Measurements from ENCODE around the gene IFT57. TPM values are rescaled to one million over a fixed set of nuclear protein-coding genes. Genes with fewer than 3 reads are reported as not detected.

Gene IFT57
- total and polyA plus RNA-seq, 9 of the 15 experiments (the other 6 are each of a cell fraction or from before 2014, with no cell fraction given) = 1.5 to 20.1 (median 9.9) TPM

DNA sequence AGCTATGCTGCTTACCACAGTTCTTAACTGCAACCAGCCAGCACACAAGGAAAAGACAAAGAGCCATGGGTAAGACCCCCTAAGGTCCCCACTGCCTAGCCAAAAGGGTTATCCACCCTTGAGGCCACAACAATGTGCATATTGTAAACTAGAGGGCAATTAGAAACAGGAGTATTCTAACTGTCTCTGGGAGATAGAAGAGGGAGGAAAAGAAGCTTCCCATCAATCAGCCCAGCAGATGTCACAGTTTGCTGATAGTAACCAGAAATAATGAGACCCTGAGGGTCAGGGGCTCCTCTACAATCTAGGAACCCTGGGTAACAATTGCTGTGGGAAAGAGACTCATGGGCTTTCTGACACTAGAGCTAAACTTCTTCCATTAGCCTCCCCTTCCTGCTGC, 20.6 kb upstream of the IFT57 start (continued):
- no peak for TF ChIP-seq KAT7 (CRISPR knock-in tag; IDR thresholded peaks at IDR 0.05; ENCODE audit: borderline replicate concordance)
- TF ChIP-seq CBFB (CRISPR knock-in tag; IDR thresholded peaks at IDR 0.05) = no peak
- TF ChIP-seq MED1 (CRISPR knock-in tag; IDR thresholded peaks at IDR 0.05; ENCODE audit: borderline replicate concordance) = no peak
- TF ChIP-seq, protein P1, sequence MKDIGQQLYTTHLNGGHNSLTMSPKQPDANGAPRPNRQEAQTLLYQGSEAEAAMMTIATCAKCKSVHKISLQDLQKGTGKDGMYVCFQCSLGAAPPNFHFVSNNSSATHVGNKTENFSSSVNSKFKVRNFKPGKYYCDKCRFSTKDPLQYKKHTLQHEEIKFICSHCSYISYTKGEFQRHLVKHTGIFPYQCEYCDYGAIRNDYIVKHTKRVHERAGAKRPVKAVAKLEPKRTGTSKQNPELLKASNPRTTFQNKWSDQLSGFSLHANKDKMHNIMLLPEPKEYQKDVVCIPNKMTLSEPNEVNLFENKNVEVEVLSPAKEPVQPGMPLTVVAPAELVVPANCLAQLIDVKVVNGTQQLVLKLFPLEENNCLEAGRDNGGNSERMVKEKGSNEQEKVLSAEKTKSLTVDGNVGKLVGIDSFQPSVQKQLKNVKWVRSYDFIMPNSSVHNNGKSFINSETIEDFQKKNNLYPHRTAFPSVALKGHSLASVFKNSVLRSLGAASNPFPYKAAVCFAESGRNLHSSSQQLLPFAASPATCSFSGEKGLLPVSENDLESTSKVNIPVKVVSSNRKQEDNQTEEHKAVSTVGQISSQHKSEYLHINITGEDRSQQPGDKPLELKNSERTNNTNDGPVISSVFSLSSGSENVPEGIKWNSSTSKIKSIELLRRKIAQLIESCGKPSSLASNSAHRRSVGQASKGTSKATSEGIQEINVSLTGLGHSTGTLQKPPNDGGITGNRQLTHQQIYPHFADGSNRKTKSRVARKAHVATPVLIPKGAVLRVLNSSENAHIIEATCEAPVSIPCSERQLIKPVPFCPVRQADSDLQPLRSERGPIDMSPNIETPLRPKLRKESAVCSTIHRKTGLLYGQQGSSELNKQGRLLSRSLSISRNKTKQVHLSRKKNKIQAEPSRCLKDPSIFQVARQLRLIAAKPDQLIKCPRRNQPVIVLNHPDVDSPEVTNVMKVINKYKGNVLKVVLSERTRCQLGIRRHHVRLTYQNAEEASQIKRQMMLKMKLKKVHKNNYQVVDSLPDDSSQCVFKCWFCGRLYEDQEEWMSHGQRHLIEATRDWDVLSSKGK (CRISPR knock-in tag; IDR thresholded peaks at IDR 0.05) = no peak

DNA sequence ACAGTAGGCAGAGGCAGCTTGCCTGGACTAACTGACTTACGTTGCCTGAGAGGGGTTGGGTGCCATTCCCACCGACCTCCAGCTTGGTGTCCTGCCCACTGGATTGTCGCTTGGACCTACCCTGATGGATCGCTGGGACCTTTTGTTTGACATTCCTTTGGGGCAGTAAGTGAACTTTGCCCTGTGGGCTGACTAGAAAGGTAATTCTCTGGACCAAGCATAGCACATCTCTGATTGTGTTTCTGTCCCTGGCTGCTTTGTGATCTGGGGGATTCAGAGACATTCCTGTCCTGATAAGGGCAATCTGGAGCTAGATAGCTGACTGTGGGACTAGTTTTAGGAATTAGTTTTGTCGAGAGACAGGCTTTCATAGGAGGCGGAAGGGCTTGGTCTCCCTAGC, 19.5 kb upstream of the IFT57 start:
- Histone ChIP-seq H3K4me1 (replicated peaks in 1 of 2; ENCODE audit: control insufficient read depth in 2 of 2, insufficient read depth in 2 of 2, low read length in 2 of 2) (no peaks in the 10 kb centered on the region), H2AFZ (ENCODE audit: low read depth, low read length) (no peak overlapping the region), H4K20me1 (replicated peaks; ENCODE audit: control insufficient read depth, insufficient read depth, low read length) (no peaks in the 10 kb centered on the region), H3K9me3 (replicated peaks; ENCODE audit: control insufficient read depth, insufficient read depth, low read depth, low read length) (no peaks in the 10 kb centered on the region), H3K4me2 (ENCODE audit: insufficient read depth, low read length) (no peak overlapping the region), H3K27me3 (ENCODE audit: control insufficient read depth in 2 of 2, insufficient read depth in 2 of 2, low read length in 2 of 2) (peaks cover 0 to 3% of the 10 kb centered on the region in 2 experiments; a peak in 1 of 5 replicates), H3K4me3 (no peak overlapping the region), H3K9ac (ENCODE audit: insufficient read depth in 1 of 2, low read depth in 2 of 2, low read length in 2 of 2) (no peak overlapping the region), H3K27ac (ENCODE audit: extremely low read depth, low read depth, low read length) (no peak overlapping the region), H3K79me2 (ENCODE audit: control insufficient read depth, insufficient read depth, low read length) (no peaks in the 10 kb centered on the region), H3K9me1 (ENCODE audit: control insufficient read depth, insufficient read depth, low read length) (no peaks in the 10 kb centered on the region), H3K36me3 (ENCODE audit: control insufficient read depth, insufficient read depth, low read length) (no peaks in the 10 kb centered on the region)
- in situ Hi-C loops (cut with MboI) = no loop called here
- TF ChIP-seq NR3C1 (CRISPR knock-in tag; IDR thresholded peaks at IDR 0.05) = no peak
- TF ChIP-seq, protein P2, sequence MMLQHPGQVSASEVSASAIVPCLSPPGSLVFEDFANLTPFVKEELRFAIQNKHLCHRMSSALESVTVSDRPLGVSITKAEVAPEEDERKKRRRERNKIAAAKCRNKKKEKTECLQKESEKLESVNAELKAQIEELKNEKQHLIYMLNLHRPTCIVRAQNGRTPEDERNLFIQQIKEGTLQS (IDR thresholded peaks at IDR 0.05) = no peak
- TF ChIP-seq, protein P2 (CRISPR knock-in tag; conservative IDR thresholded peaks at IDR 0.05) = no peak
- TF ChIP-seq ERF (CRISPR knock-in tag; IDR thresholded peaks at IDR 0.05) = no peak
- no peak for TF ChIP-seq ELF4 (CRISPR knock-in tag; IDR thresholded peaks at IDR 0.05)
- TF ChIP-seq KLF13 (tag; IDR thresholded peaks at IDR 0.05; ENCODE audit: borderline replicate concordance, low read depth) = no peak
- no peak for TF ChIP-seq RB1 (IDR thresholded peaks at IDR 0.05; ENCODE audit: low read depth)
- no peak for TF ChIP-seq ZNF507 (tag; conservative IDR thresholded peaks at IDR 0.05)
- no peak for TF ChIP-seq XRCC5 (IDR thresholded peaks at IDR 0.05; ENCODE audit: low read depth, low read length)
- no peak for TF ChIP-seq ZNF77 (CRISPR knock-in tag; IDR thresholded peaks at IDR 0.05)
- no peak for TF ChIP-seq CTBP1 (IDR thresholded peaks at IDR 0.05; ENCODE audit: borderline replicate concordance)
- no peak for TF ChIP-seq GATA2 (CRISPR knock-in tag; IDR thresholded peaks at IDR 0.05)
- TF ChIP-seq ZNF316 (IDR thresholded peaks at IDR 0.05) = no peak
- TF ChIP-seq SNRNP70 (optimal IDR thresholded peaks at IDR 0.05; ENCODE audit: low read depth, low read length) = no peak
- ChIA-PET POLR2A (no interaction called here), CTCF (ENCODE audit: low intra/inter-chr PET ratio) (no interaction called here)
- 3% methylated on average over 5 of the region's 6 CpGs for WGBS (ENCODE audit: insufficient coverage, low coverage, missing lambda C conversion rate)
- no peak for ATAC-seq
- intact Hi-C loops (cut with micrococcal nuclease) = no loop called here
- FAIRE-seq = no peak
- BruUV-seq (replicated peaks) = no TSS peak
- no peak for DNase-seq (ENCODE audit: extremely low read depth in 1 of 4, low spot score in 3 of 4)
